GM13977 (cell line): ENCODE measurements around the gene CD207.

ENCODE experiments used
- DNase-seq: peaks from one replicate; pipeline ENCODE4 v3.0.0; 2012; ENCODE audit warnings: low spot score
- CTCF ChIP-seq: IDR thresholded peaks from 2 replicates; pipeline ENCODE4 v1.5.1; 2012; ENCODE audit warnings: mild to moderate bottlenecking, control low read depth; ENCODE audit not compliant: insufficient read depth; ENCODE audit errors: extremely low read depth, missing control alignments
- in situ Hi-C: fragments of 300-500 bp; cut with MboI; formaldehyde crosslinking; loops from one replicate; pipeline ENCODE4 v1.12.0; 2022; ENCODE audit warnings: low sequenced_read_pairs, low pct_unique_long_range_greater_than_20kb, mixed read lengths, inconsistent platforms; ENCODE audit not compliant: unreplicated experiment

CD207 gene

DNA sequence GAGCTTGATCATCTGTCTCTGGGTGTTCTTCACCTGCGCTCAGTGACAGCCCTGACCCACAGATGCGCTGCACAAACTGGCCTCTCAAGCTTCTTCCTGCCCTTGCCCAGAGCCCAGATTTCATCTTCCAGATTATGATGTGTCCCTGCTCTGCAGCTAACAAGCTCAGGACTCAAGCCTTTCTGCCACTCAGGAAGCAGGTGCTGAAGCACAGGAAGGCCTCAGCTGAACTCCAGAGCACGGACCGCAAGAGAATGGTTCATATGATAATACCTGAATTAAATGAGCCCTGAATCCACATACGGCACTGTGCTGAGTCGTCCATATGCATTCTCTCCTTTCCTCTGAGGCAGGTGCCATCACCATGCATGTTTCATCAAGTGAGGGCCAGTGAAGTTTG lies 3.8 kb downstream of the CD207 start:
- in situ Hi-C loops = no loop called here
- no peak for TF ChIP-seq CTCF
- DNase-seq = no peak

DNA sequence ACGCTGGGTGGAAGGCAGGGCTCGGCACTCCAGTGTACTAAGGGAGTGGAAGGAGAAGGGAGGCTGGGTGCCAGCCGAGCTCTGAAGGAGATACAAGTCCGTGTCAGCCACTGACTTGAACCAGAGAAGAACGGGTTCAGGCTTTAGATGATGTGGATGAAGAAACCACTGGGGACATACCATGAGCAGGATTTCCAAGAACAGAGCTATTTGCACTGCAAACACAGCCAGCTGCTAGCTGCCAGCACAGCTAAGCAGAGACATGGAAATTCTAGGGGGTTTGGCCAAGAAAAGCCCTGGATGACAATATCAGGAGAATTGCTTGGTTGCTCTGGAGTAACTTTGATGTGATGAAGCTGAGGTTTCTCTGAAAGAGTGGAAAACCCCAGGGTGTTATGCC lies 5.2 kb downstream of the CD207 start:
- no peak for DNase-seq
- TF ChIP-seq CTCF = no peak
- in situ Hi-C loops = no loop called here

GRCh38 chr2:70829916-70830315 lies 5.7 kb downstream of the CD207 start:
- in situ Hi-C loops = no loop called here
- no peak for DNase-seq
- no peak for TF ChIP-seq CTCF

- in situ Hi-C loops = no loop called here
- no peak for DNase-seq
- TF ChIP-seq CTCF = no peak
These were observed 6.4 kb downstream of the CD207 start for GRCh38 chr2:70828914-70829824.

DNA sequence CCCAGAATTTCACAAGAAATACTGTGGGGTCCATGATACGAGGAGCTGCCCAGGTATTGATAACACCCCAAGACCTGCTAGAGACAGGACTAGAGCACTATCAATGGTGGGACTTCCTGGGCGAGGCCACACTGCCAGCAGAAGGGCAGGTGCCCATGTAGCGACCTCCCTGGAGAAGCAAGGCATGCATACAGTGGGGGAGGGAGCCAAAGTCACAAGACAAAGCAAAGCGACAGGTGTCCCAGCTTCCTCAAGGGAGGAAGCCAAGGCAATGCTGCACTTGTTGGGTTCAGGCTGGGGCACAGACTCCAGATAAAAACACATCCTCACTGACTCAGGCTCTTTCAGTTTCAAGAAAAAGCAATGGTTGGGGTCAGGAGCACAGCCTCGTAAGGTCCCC lies 7.5 kb downstream of the CD207 start:
- in situ Hi-C loops = no loop called here
- no peak for TF ChIP-seq CTCF

GRCh38 chr2:70827388-70827787 lies 8.2 kb downstream of the CD207 start:
- in situ Hi-C loops = no loop called here
- no peak for TF ChIP-seq CTCF
- no peak for DNase-seq

More for the DNA sequence above, 7.5 kb downstream of the CD207 start:
- no peak for DNase-seq
